GM19438 (cell line): Measurements from ENCODE around the gene UQCC3.
"Not testable (repeated sequence)": the region's sequence is repeated elsewhere in the genome, so short reads cannot be mapped to it uniquely, and the experiment has no call there.

Experiments used
- ATAC-seq: cut with Tn5 transposase; IDR thresholded peaks from one replicate; pipeline ENCODE4 v1.9.1; 2021; ENCODE audit warnings: low read depth; ENCODE audit not compliant: unreplicated experiment

The UQCC3 gene, protein sequence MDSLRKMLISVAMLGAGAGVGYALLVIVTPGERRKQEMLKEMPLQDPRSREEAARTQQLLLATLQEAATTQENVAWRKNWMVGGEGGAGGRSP

DNA sequence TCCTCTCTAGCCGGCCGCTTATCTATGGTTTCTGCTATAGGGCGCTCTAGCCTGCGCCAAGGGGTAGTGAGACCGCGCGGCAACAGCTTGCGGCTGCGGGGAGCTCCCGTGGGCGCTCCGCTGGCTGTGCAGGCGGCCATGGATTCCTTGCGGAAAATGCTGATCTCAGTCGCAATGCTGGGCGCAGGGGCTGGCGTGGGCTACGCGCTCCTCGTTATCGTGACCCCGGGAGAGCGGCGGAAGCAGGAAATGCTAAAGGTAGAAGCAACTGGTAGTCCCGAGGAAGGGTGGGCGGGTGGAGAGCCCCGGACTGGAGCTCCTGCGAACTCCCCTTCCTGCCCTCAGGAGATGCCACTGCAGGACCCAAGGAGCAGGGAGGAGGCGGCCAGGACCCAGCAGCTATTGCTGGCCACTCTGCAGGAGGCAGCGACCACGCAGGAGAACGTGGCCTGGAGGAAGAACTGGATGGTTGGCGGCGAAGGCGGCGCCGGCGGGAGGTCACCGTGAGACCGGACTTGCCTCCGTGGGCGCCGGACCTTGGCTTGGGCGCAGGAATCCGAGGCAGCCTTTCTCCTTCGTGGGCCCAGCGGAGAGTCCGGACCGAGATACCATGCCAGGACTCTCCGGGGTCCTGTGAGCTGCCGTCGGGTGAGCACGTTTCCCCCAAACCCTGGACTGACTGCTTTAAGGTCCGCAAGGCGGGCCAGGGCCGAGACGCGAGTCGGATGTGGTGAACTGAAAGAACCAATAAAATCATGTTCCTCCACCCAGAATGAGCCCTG lies at the start of gene UQCC3, which contains the start of gene LBHD1:
TSS of gene UQCC3 (plus strand) at position 66 of the 782 bp plus-strand sequence. CDS start at position 139, 73 bp downstream.
TSS of gene LBHD1 (minus strand) at position 660 of the 782 bp plus-strand sequence. CDS start 2,236 bp downstream, outside the sequence.
- ATAC-seq = peak; percentile 45

DNA sequence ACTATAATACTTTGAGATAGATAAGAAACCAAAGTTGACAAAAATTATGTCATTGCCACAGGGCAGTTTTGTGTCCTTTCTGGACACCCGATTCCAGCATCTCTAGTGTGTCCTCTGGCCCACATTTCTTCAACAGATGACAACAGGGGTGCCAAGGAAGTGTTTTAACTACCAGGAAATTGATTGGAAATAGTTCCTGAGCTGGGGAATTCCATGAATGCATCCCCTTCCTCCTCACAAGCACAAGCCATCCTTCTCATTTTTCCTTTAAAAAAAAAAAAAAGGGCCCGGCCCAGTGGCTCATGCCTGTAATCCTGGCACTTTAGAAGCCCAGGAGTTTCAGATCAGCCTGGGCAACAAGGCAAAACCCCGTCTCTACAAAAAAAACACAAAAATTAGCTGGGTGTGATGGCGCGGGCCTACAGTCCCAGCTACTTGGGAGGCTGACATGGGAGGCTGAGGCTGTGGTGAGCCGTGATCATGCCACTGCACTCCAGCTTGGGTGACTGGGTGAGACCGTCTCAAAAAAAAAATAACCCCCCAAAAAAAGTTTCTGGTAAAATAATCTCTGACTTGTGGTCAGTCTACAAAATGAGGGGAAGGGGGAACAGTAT lies 48.9 kb upstream of the UQCC3 start:
- ATAC-seq = no peak

DNA sequence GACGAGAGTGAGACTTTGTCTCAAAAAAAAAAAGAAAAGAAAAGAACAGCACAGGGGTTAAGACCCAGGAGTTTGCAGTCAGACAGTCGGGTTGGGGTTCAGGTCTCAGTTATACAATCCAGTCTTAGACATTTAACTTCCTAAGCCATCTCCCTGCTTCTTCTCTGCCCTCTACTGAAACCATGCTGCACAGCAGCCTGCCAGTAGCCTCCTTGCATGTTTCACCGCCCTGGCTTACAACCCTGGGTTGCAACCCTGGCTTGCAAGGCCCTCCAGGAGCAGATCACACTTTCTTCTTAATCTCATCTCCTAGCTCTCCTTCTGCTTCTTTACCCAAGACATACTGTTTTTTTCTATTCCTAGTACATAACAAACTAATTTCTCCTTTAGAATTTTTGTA lies 43.8 kb upstream of the UQCC3 start:
- ATAC-seq = no peak

DNA sequence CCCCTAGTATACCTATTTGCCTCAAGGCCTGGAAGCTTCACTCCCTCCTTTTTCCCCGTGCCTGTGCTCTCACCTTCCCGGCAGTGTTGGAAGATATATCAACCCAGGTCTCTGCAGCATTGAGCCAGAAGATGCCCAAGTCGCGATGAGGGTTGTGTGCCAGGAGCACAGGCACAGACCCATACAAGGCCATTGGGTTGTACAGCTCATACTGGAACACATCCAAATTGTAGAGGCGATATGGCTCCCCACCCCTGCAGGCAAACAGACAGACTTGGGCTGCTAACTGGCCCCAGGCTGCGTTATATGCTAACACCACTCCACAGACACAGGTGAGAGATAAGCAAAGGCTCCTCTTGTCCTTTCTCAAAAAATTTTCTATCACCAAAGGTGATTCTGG lies 39.0 kb upstream of the UQCC3 start:
- no peak for ATAC-seq

DNA sequence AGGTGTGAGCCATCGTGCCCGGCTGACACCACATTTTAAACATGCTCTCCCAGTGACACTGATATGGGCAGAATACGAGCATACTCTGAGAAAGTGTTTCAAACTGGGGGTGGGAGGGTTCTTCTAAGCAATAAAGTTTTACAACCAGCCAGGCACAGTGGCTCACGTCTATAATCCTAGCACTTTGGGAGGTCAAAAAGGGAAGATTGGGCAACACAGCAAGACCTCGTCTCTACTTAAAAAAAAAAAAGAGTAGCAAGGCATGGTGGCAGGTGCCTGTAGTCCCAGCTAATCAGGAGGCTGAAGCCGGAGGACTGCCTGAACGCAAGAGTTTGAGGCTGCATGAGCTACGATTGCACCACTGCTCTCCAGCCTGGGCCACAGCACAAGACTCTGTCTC lies 27.3 kb upstream of the UQCC3 start:
- ATAC-seq = no peak

DNA sequence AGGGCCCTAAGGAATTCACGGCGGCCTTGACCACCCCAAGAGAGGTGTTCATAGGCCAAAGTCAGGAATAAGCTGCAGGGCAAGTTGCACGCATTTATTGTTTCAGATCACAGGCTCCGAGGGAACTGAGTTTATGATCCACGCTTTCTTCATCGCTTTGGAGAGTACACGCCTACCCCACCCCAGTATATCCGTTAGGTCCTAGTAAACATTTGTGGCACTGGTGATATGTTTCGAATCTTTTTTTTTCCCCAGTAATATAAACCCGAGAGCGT lies 25.9 kb upstream of the UQCC3 start:
- ATAC-seq = no peak

DNA sequence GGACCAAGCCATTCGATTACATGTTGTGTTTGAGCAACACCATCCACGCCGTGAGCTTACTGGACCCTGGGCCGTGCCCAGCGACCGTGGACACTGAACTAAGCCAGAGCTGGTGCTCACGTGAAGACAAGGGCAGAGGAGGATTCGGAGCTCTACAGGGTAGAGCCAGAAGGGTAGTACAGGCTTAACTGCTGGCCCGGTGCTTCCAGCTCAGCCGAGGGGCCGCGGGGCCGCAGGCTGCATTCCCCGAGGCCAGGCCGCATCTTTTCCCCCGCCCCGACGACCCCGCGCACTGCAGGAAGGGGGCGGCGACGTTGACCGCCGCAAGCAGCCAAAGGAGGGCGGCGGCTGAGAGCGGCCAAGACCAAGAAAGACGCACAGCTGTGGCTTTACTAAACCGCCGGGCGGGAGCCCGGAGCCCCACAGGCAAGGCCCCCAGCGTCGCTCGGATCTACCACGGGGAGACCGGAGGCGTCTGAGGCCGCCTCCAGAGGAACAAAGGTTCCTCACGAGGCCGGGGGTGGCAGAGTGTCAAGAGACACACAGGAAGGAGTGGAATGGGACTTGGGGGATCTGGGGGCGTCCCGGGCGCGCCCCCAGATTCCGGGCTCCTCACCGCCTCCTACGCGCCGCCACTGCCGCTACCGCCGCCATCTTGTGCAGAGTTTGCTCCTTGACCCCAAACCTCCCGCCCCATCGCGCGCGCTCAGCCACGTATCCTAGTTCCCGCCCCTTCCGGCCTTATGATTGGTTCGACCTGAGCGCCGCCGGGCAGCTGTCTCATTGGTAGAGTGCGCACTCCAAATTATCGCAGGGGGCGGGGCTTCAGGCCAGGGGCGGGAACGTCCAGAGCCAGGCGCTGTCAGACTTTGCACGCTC lies 25.3 kb upstream of the UQCC3 start, which contains the start of gene GANAB:
TSS of gene GANAB (minus strand) at position 668 of the 879 bp plus-strand sequence. CDS start at position 654, 14 bp downstream.
- peak; percentile 86 for ATAC-seq

DNA sequence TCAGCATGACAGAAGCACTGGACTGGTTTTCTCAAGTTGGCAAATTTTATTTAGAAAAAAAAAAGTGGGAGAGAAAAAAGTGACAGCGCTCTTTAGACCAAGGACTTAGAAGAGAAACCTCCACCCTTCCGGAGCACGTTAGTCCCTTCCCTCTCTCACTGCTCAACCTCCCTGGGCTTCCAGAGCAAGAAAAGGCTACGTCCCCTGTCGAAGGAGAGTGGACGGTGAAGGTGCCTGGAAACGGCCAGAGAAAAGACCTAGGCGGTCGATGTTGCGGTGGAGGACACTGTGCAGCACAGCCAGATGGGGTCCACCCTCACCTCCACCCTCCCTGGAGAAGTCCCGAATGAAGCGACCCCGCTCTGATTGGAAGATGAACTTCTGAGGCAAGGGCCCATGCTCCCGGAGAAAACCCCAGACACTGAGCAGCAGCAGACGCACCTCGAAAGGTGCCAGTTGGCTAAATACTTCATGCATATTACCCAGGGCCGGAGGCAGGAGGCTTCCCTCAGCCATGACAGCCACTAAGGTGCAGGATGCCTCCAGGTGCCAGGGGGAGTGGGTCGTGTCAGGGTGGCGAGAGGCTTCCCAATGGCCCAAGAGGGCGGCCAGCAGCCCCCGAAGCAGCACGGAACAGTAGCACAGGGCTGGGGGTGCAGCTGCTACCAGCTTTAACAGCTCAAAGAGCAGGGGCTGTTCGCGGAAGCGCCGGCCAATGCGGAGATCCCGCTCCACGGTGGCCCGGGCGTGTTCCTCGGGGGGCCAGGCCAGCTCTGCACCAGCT lies 24.5 kb upstream of the UQCC3 start:
- no peak for ATAC-seq

DNA sequence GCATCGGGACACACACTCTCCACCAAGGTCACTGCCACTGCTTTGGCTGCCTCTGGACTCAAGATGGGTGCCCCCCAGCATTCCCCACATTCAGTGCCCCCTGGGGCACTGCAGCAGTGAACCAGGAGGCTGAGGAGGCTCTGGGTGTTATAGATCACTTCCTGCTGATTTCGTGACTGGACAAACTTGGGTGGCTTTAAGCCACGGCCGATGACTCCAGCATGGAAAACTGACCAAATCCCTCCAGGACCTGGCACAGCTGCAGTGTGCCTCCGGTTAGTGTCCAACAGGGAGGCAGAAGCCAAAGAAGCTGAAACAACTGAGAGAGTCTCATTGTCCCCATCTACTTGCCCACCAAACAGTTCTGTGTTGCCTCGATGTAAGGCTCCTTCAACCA lies 23.9 kb upstream of the UQCC3 start:
- ATAC-seq = no peak

DNA sequence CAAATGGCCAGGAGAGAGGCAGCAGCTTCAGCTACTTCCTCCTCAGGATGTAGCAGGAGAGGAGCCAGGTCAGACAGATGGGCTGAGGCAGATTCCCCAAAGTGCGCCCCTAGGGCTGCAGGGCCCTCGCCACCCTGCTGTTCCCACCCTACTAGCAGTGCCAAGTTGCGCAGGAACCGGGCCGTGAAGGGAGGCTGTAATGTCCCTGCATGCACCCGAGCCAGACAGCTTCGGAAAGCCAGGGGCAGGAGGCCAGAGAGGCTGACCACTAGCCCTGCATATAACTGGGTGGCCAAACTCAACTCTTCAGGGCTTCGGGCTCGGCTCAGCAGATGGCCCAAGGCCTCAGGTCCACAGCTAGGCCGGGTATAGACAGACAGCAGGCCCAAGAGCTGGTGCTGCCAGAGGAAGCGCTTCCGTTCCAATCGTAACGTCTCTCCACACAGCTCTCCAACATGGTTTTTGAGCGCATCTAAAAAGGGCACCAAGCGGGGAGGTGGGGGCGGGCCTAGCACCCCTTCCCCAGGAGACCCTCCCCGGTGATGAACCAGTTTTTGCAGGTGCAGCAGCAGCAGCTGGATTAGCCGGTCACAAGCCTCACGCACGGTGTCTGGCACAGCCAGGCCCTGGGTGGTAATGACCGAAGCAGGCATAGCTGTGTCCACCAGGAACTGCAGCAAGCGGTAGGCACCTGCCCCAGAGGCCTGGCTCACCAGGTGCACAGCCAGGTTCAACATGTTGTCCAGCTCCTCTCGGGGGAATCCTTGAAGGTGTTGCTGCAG lies 23.1 kb upstream of the UQCC3 start:
- ATAC-seq = no peak

DNA sequence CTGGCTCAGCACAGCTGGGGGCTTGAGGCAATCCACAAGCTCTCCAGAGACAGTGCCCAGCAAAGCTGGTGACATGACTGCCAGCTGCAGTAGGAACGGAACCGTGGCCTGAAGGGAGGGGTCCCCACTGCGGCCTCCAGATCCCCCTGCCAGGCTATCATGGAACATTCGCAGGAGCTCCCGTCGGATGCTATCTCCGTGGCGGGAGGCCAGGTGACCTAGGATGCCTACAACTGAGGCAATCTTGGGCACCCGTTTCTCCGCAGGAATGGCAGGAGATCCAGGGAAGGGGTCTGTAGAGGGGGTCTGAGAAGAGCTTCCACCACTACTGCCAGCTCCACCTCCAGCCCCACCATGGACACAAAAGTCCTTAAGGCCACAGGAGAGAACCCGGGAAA lies 22.5 kb upstream of the UQCC3 start:
- no peak for ATAC-seq

DNA sequence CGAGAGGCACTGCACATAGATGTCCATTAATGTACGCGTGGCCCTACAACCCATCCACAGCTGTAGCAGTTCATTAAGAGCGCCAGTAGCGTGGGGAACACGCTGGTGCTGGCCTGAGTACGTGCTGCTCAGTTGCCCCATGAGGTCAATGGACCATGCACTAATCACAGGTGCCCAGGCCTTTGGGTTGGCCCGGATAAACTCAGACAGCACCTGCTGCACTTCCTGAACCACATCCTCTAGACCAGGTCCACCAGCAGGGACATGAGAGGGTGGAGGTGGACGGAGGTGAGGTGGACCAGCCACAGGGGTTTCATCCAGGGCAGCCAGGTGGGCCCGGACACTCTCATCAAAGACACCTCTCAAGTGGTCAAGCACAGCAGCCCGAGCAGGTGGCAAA lies 22.0 kb upstream of the UQCC3 start:
- ATAC-seq = no peak

DNA sequence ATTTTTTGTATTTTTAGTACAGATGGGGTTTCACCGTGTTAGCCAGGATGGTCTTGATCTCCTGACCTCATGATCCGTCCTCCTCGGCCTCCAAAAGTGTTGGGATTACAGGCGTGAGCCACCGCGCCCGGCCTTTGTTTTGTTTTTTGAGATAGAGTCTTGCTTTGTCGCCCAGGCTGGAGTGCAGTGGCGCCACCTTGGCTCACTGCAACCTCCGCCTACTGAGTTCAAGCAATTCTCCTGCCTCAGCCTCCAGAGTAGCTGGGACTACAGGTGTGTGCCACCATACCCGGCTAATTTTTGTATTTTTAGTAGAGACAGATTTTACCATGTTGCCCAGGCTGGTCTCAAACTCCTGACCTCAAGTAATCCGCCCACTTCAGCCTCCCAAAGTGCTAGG lies 21.2 kb upstream of the UQCC3 start:
- ATAC-seq = not testable (repeated sequence)

DNA sequence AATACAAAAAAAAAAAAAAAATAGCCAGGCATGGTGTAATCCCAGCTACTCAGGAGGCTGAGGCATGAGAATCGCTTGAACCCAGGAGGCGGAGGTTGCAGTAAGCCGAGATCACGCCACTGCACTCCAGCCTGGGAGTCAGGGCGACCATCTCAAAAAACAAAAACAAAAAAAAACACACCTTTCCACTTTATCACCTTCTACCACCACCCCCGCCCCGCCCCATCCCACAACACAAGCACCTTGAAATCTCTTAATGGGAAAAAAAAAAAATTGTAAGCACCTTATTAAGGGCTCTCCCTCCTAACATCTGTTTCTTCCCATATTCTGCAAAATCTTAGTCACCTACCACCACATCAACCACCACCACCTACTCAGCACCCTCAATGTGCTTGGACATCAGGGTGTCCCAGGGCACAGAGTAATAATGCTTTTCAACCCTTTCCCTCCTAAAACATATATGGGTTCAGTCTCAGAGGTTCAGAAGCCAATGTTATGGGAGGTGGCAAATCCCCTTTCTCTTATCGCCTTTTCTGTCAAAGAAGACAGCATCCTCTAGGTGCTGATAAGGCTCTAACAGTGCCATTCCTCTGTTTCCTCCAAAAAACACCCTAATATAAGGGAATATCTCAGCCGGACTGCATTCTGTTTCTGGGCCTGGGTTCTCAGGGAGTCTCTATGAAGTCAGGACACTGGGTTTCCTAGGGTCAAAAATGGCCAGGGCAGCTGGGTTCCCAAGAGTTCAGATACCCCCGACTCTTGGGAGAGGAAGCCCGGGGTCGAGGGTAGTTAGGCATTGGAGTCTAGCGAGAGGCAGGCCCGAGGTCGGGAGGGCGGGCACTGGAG lies 19.1 kb upstream of the UQCC3 start:
- peak; percentile 10 for ATAC-seq

DNA sequence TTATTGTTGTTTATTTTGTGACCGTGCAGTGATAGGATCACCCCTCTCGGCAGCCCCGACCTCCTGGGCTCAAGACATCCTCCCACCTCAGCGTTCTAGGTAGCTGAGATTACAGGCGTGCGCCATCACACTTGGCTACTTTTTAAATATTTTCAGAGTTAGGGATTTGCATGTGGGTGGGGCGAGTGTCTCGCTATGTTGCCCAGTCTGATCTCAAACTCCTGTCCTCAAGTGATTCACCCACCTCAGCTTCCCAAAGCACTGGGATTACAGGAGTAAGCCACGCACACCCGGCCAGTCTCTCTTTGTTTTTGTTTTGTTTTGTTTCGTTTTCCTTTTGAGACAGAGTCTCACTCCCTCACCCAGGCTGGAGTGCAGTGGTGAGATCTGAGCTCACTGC lies 17.2 kb upstream of the UQCC3 start:
- no peak for ATAC-seq

DNA sequence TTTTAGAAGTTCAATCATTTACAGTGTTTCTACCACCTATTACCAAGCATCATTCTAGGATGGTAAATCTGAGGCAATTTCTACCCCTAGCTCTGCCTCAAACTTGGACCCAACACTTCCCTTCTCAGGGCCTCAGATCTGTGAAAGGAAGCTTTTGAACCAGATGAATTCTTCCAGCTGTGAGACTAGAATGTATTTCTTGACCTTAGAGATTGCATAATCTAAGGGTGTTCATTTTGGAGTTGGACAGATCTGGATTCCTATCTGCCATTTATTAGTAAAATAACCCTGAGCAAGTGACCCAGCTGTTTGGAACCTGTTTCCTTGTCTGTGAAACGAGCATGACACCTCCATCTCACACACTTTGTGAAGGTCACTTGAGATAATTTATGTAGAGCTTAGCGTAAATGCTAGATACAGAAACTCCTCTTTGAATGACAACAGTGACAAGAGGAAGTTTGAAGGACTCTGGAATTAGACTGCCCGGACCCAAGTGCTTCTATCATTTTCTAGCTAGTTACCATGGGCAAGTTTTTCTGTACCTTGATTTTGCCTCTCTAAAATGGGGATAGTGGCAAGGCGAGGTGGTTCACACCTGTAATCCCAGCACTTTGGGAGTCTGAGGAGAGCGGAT lies 14.6 kb upstream of the UQCC3 start:
- ATAC-seq = no peak

DNA sequence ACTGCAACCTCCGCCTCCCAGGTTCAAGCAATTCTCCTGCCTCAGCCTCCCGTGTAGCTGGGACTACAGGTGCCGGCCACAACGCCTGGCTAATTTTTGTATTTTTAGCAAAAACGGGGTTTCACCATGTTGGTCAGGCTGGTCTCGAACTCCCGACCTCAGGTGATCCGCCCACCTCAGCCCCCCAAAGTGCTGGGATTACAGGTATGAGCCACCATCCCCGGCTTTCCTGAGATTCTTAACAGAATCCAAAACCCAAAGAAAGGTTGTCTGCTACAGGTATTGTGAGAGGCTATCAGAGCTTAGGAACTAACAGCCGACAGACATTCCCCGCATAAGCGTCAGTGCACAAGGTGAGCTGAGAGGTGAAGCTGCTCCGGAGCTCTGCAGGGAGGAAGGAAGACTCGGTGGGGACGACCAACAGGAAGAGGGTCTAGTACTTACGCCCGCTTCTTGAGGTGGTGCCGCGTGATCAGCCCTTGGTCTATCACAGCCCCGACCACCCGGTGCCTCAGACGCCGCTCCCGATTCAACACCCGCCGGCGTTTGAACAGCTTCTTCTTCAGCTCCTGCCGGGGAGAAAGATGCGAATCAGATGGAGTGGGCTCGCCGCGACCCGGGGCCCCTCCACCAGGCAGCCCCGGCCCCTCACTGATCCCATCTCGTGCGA lies 6.9 kb upstream of the UQCC3 start:
- ATAC-seq = peak; percentile 22
